ENCODE results near the gene ODF4. TPM values are rescaled to one million over a fixed set of nuclear protein-coding genes. Genes with fewer than 3 reads are reported as not detected.
"Not testable (repeated sequence)": the region's sequence is repeated elsewhere in the genome, so short reads cannot be mapped to it uniquely, and the experiment has no call there.

Gene ODF4
- polyA plus RNA-seq, 1 donor: not detected

- no peak for DNase-seq (ENCODE audit: low read depth)
Measured at GRCh38 chr17:8326511-8327302, 12.9 kb upstream of the ODF4 start.

- no peak for DNase-seq (ENCODE audit: low read depth)
Measured at GRCh38 chr17:8327303-8327649, 12.4 kb upstream of the ODF4 start.

- no peak for DNase-seq (ENCODE audit: low read depth)
Measured at GRCh38 chr17:8332128-8332527, 7.5 kb upstream of the ODF4 start.

GRCh38 chr17:8332688-8333087 is 7.0 kb upstream of the ODF4 start:
- DNase-seq (ENCODE audit: low read depth): no peak

- DNase-seq (ENCODE audit: low read depth): no peak
Measured at GRCh38 chr17:8333281-8333680, 6.4 kb upstream of the ODF4 start.

- DNase-seq (ENCODE audit: low read depth): no peak
Measured at GRCh38 chr17:8337802-8338752, 1.6 kb upstream of the ODF4 start.

GRCh38 chr17:8338753-8339140 is 893 bp upstream of the ODF4 start:
- no peak for DNase-seq (ENCODE audit: low read depth)

- no peak for DNase-seq (ENCODE audit: low read depth)
Measured at GRCh38 chr17:8341456-8341855, 1.8 kb downstream of the ODF4 start.

- DNase-seq (ENCODE audit: low read depth): no peak
Measured at GRCh38 chr17:8345052-8345690, 5.5 kb downstream of the ODF4 start.

GRCh38 chr17:8345951-8346665 is 6.5 kb downstream of the ODF4 start:
- no peak for DNase-seq (ENCODE audit: low read depth)

GRCh38 chr17:8347001-8347400 is 7.4 kb downstream of the ODF4 start:
- not testable (repeated sequence) for DNase-seq (ENCODE audit: low read depth)

- DNase-seq (ENCODE audit: low read depth): no peak
Measured at GRCh38 chr17:8350339-8350738, 10.7 kb downstream of the ODF4 start.

GRCh38 chr17:8353736-8354135 is 14.1 kb downstream of the ODF4 start:
- DNase-seq (ENCODE audit: low read depth): no peak

GRCh38 chr17:8354236-8354635 is 14.6 kb downstream of the ODF4 start:
- no peak for DNase-seq (ENCODE audit: low read depth)

- no peak for DNase-seq (ENCODE audit: low read depth)
Measured at GRCh38 chr17:8357910-8358309, 18.3 kb downstream of the ODF4 start.

GRCh38 chr17:8359769-8360168 is 20.1 kb downstream of the ODF4 start:
- DNase-seq (ENCODE audit: low read depth): peak; percentile 52

GRCh38 chr17:8360260-8360659 is 20.6 kb downstream of the ODF4 start:
- no peak for DNase-seq (ENCODE audit: low read depth)

- DNase-seq (ENCODE audit: low read depth): no peak
Measured at GRCh38 chr17:8360751-8361150, 21.1 kb downstream of the ODF4 start.

- DNase-seq (ENCODE audit: low read depth): no peak
Measured at GRCh38 chr17:8362651-8363332, 23.2 kb downstream of the ODF4 start.

GRCh38 chr17:8365143-8365542 is 25.5 kb downstream of the ODF4 start:
- DNase-seq (ENCODE audit: low read depth): no peak

GRCh38 chr17:8366231-8366630 is 26.6 kb downstream of the ODF4 start:
- no peak for DNase-seq (ENCODE audit: low read depth)
